NCI-H2107 (cell line): ENCODE data around the gene PARP9.
A peak's percentile ranks its signal among the peaks of the same experiment; 100 is the strongest.

Source experiments
- DNase-seq: peaks from one replicate; lab custom pipeline; 2025; lab: John Stamatoyannopoulos, UW

PARP9 gene

GRCh38 chr3:122564155-122564912 is at the start of gene PARP9, which contains the start of gene DTX3L:
Gene PARP9 (minus strand): TSS chr3:122564300. CDS start chr3:122559620, 4,680 bp downstream.
Gene DTX3L (plus strand): TSS chr3:122564338. CDS start chr3:122564427, 89 bp downstream.
- peak; percentile 53 for DNase-seq

DNA sequence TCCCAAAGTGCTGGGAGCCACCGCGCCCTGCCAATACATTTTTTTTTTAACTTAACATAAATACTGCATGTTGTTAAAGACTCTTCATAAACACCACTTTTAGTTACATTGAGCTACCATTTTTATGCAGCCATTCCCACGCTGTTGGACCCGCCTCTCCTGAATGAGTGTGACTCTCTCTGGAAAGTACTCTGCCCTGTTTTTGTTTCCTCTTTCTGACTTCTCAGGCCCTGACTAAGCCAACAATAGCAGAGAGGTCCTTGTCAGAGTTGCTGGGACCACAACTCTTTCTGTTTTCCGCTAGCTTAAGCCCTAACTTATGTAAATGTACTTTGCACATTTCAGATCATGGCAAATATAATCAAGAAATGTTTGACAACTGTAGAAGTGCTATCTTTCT is 48.6 kb upstream of the PARP9 start:
- no peak for DNase-seq

- DNase-seq: no peak
These were observed 45.9 kb upstream of the PARP9 start for GRCh38 chr3:122609798-122610559.

DNA sequence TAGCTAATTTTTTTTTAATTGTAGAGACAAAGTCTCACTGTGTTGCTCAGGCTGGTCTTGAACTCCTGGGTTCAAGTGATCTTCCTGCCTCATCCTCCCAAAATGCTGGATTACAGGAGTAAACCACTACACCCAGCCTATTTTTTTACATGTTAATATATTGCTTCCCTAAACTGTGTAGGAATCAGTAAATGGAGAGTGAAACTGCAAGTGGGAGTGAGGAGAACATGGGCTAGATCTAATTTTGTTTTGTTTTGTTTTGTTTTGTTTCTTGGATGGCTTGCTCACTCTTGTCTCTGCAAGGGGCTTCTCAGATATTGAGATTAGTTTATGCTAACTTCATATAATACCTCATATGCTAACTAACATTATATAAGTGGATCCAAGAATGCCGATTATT is 44.8 kb upstream of the PARP9 start:
- DNase-seq: no peak

GRCh38 chr3:122606330-122606729 is 42.2 kb upstream of the PARP9 start:
- DNase-seq: no peak

DNA sequence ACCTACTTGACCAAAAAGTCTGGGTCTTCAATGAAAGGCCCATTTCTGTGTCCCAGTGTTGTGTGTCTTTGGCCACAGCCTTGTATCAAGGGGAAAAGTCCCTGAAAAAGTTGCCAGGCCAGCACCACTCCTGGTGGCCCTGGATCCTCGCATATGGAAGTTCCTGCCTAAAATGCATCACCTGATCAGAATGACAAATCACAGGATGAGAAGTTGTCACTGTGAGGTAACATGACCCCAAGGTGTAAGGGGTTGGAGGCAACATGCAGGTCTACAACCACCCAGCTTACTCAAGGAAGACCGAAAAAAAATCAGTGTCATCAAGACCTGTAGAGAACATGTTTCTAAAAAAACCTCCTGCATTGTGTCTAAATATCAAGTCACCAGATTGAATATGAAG is 39.0 kb upstream of the PARP9 start:
- no peak for DNase-seq

DNA sequence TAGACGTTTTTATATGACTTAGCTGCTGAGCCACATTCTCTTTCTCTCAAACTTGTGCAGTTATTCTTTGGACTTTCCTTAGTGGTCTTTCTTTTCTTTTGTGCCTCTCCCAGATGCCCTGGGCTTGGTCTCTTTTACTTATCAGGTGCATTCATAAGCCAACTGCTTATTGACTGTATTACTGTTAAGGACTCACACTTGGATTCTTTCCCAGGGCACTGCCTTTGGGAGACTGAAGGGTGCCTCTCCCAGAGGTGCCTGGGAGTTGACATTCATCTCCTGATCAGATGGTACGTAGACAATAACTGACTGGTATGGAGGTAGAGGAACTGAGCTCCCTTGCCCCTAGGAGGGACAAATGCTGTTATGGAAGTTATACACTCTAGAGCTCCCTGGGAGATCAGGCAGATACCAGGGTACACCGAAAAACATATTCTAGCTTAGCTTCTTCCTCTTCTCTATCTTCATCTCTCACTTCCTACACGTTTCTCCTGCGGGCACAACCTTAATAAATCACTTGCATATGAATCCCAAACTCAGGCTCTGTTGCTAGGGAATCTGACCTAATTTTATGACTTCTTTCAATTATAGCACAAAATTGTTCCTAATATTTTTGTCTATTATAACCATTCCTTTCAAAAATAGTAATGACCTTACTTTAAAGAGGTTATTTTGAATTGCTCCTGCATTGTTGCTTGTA is 38.1 kb upstream of the PARP9 start:
- no peak for DNase-seq

GRCh38 chr3:122598556-122598955 is 34.5 kb upstream of the PARP9 start:
- DNase-seq: no peak

- no peak for DNase-seq
These were observed 34.1 kb upstream of the PARP9 start for GRCh38 chr3:122598151-122598550.

- DNase-seq: no peak
These were observed 29.9 kb upstream of the PARP9 start for GRCh38 chr3:122594025-122594424.

GRCh38 chr3:122590610-122591009 is 26.5 kb upstream of the PARP9 start:
- no peak for DNase-seq

GRCh38 chr3:122589297-122589696 is 25.2 kb upstream of the PARP9 start:
- DNase-seq: no peak

DNA sequence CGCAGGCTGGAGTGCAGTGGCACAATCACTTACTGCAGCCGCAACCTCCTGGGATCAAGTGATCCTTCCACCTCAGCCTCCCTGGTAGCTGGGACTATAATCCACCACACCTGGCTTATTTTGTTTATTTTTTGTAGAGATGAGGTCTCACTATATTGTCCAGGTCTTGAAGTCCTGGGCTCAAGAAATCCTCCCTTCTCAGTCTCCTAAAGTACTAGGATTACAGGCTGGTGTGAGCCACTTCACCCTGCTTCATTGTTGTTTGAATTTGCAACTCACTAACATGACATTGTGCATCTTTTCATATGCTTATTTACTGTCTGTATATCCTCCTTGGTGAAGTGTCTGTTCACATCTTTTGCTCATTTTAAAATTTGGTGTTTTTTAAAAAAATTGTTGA is 23.5 kb upstream of the PARP9 start:
- DNase-seq: no peak

GRCh38 chr3:122586773-122587485 is 22.8 kb upstream of the PARP9 start:
- no peak for DNase-seq

GRCh38 chr3:122586098-122586497 is 22.0 kb upstream of the PARP9 start:
- DNase-seq: no peak

- DNase-seq: no peak
These were observed 18.3 kb upstream of the PARP9 start for GRCh38 chr3:122582390-122582789.

DNA sequence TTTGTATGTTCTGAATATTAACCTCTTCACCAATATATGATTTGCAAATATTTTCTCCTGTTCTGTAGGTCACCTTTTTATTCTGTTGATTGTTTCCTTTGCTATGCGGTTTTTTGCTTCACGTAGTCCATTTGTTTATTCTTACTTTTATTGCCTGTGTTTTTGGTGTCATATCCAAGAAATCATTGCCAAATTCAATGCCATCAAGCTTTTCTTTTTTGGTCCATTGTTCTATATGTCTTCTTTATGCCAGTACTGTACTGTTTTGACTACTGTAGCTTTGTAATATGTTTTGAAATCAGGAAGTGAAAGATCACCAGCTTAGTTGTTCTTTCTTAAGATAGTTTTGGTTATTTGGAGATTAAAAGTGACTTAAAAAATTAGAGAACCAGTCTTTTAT is 17.5 kb upstream of the PARP9 start:
- DNase-seq: no peak

DNA sequence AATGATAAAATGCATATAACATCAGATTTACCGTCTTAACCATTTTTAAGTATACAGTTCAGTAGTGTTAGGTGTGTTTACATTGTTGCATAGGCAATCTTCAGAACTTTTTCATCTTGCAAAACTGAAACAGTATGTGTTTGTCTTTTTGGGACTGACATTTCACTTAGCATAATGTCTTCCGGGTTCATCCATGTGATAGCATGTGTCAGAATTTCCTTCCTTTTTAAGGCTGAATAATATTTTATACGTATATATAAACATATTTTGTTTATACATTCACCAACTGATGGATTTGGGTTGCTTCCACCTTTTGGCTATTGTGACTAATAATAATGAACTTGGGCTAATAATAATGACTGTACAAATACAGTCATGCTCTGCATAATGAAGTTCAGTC is 16.4 kb upstream of the PARP9 start:
- no peak for DNase-seq

DNA sequence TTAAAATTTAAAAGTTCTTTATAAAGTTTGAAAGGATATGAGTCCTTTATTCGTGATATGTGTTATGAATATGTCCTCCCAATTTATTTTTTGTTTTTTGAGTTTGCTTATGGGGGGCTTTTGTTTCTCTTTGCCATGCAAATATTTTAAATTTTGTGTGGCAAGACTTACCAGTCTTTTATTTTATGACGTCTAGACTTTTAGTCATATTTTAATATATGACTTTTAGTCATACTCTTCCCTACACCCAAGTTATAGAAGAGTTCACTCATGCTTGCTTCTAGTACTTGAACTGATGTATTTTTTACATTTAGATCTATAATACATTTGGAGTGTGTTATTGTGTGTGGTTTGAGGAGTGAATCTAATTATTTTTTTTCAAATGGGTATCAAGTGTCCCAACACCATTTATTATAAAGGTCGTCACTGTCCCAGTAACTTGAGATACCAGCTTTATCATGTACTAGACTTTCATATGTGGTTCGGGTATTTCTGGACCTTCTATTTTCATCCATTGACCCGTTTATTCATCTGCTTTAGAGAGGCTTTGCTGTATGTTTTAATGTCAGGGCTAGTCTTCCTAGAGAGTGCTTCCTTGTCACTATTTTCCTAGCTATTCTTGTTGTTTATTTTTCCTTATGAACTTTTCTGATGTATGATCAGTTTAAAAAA is 14.1 kb upstream of the PARP9 start:
- DNase-seq: peak; percentile 8

DNA sequence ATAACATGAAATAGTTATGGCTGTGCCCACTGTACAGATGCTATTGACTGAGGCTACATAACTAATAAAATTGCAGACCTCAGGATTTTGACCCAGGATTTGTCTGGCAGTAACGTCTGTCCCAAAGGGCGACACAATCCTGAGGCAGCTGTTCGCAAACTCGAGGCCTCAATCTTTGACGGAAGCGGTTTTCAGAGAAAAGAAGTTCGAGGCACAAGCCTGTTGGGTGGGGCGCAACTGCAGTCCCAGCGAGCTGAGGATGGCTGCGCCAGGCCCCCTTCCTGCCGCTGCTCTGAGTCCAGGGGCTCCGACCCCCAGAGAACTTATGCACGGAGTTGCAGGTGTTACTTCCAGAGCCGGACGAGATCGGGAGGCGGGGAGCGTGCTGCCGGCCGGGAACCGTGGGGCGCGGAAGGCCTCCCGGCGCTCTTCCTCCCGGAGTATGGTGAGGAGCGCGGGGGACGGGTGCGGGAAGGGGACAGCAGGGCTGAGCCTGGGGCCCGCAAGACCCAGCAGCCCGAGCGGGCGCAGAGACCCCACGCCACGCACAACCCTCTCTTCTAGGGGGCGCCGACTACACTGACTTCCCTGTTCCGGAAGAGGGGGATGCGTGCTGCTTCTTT is 13.4 kb upstream of the PARP9 start, which contains the start of gene PARP15:
PARP15 (plus strand) TSS at position 242 of the 623 bp plus-strand sequence; CDS start at position 260, 18 bp downstream.
- DNase-seq: no peak
